ENCODE measurements around the gene DBF4B.
"Not testable (repeated sequence)": the region's sequence is repeated elsewhere in the genome, so short reads cannot be mapped to it uniquely, and the experiment has no call there.

DBF4B gene

GRCh38 chr17:44752953-44753861, 44.7 kb downstream of the DBF4B start:
- CTCF ChIA-PET: interaction anchor here (0.8 to 0.9 kb wide), 2 partner anchors 9 to 11 kb away, joined by 3 read pairs; no protein-coding TSS in a partner anchor
- no peaks in the 10 kb centered on the region for H3K9me3 ChIP-seq (ENCODE audit: control extremely low read depth in 1 of 5, control insufficient read depth in 4 of 5, insufficient read depth in 2 of 5, low read depth in 1 of 5, low read length in 4 of 5)
- 95% methylated on average over 16 of the region's 17 CpGs for WGBS (ENCODE audit: insufficient coverage)
- H3K36me3 ChIP-seq (ENCODE audit: control insufficient read depth in 4 of 4, insufficient read depth in 4 of 4, low read length in 3 of 4): peaks cover 0 to 33% (median 16%) of the 10 kb centered on the region in 4 experiments
- H3K27me3 ChIP-seq (replicated peaks in 2 of 5; ENCODE audit: control insufficient read depth in 4 of 5, insufficient read depth in 5 of 5, low read length in 4 of 5): peaks cover 0 to 15% (median 2%) of the 10 kb centered on the region in 5 experiments
- H3K4me1 ChIP-seq (ENCODE audit: control extremely low read depth in 1 of 4, control insufficient read depth in 4 of 4, insufficient read depth in 4 of 4, low read length in 3 of 4): peaks cover 0 to under 1% (median under 1%) of the 10 kb centered on the region in 4 experiments
- H3K4me3 ChIP-seq (ENCODE audit: control insufficient read depth in 1 of 7, extremely low read depth in 1 of 7, insufficient read depth in 4 of 7, low read depth in 2 of 7, low read length in 6 of 7): no peak overlapping the region
- no peak overlapping the region for H3K27ac ChIP-seq (ENCODE audit: insufficient read depth in 1 of 2, low read depth in 1 of 2, low read length in 2 of 2, poor library complexity in 1 of 2, severe bottlenecking in 2 of 2)
- DNase-seq: no peak
- POLR2A ChIA-PET: no interaction called here

GRCh38 chr17:44754276-44754675, 45.8 kb downstream of the DBF4B start:
- ChIA-PET CTCF (interaction anchor here (0.9 to 1.2 kb wide), 2 partner anchors 8 to 21 kb away, joined by 3 to 4 read pairs; no protein-coding TSS in a partner anchor), POLR2A (no interaction called here)
- 98% methylated on average over 7 of the region's 7 CpGs for WGBS (ENCODE audit: insufficient coverage)
- peaks cover 0 to 7% (median 5%) of the 10 kb centered on the region in 4 experiments for H3K4me1 ChIP-seq (ENCODE audit: control extremely low read depth in 1 of 4, control insufficient read depth in 4 of 4, insufficient read depth in 4 of 4, low read length in 3 of 4)
- no peak overlapping the region for H3K4me3 ChIP-seq (ENCODE audit: control insufficient read depth in 1 of 7, extremely low read depth in 1 of 7, insufficient read depth in 4 of 7, low read depth in 2 of 7, low read length in 6 of 7)
- H3K36me3 ChIP-seq (ENCODE audit: control insufficient read depth in 4 of 4, insufficient read depth in 4 of 4, low read length in 3 of 4): peaks cover 0 to 23% (median 9%) of the 10 kb centered on the region in 4 experiments
- H3K27me3 ChIP-seq (replicated peaks in 2 of 5; ENCODE audit: control insufficient read depth in 4 of 5, insufficient read depth in 5 of 5, low read length in 4 of 5): peaks cover 0 to 21% (median 2%) of the 10 kb centered on the region in 5 experiments
- DNase-seq: no peak
- H3K27ac ChIP-seq (ENCODE audit: insufficient read depth in 1 of 2, low read depth in 1 of 2, low read length in 2 of 2, poor library complexity in 1 of 2, severe bottlenecking in 2 of 2): no peak overlapping the region
- no peaks in the 10 kb centered on the region for H3K9me3 ChIP-seq (ENCODE audit: control extremely low read depth in 1 of 5, control insufficient read depth in 4 of 5, insufficient read depth in 2 of 5, low read depth in 1 of 5, low read length in 4 of 5)

GRCh38 chr17:44755180-44755579, 46.7 kb downstream of the DBF4B start:
- H3K4me3 ChIP-seq (ENCODE audit: control insufficient read depth in 1 of 7, extremely low read depth in 1 of 7, insufficient read depth in 4 of 7, low read depth in 2 of 7, low read length in 6 of 7); H3K9me3 ChIP-seq (ENCODE audit: control extremely low read depth in 1 of 5, control insufficient read depth in 4 of 5, insufficient read depth in 2 of 5, low read depth in 1 of 5, low read length in 4 of 5); H3K27ac ChIP-seq (ENCODE audit: insufficient read depth in 1 of 2, low read depth in 1 of 2, low read length in 2 of 2, poor library complexity in 1 of 2, severe bottlenecking in 2 of 2); POLR2A ChIA-PET; DNase-seq: not testable (repeated sequence)
- H3K27me3 ChIP-seq (replicated peaks in 2 of 5; ENCODE audit: control insufficient read depth in 4 of 5, insufficient read depth in 5 of 5, low read length in 4 of 5): peaks cover 0 to 30% (median 6%) of the 10 kb centered on the region in 5 experiments
- H3K36me3 ChIP-seq (ENCODE audit: control insufficient read depth in 4 of 4, insufficient read depth in 4 of 4, low read length in 3 of 4): peaks cover 0 to 16% (median 5%) of the 10 kb centered on the region in 4 experiments
- CTCF ChIA-PET: interaction anchor here (1.2 kb wide), 1 partner anchor 21 kb away, joined by 4 read pairs; no protein-coding TSS in a partner anchor
- H3K4me1 ChIP-seq (ENCODE audit: control extremely low read depth in 1 of 4, control insufficient read depth in 4 of 4, insufficient read depth in 4 of 4, low read length in 3 of 4): peaks cover 0 to 13% (median 10%) of the 10 kb centered on the region in 4 experiments
- 92% methylated on average over 2 of the region's 5 CpGs for WGBS (ENCODE audit: insufficient coverage)

- Histone ChIP-seq H3K27me3 (replicated peaks in 2 of 5; ENCODE audit: control insufficient read depth in 4 of 5, insufficient read depth in 5 of 5, low read length in 4 of 5) (peaks cover 0 to 43% (median 7%) of the 10 kb centered on the region in 5 experiments), H3K4me1 (ENCODE audit: control extremely low read depth in 1 of 4, control insufficient read depth in 4 of 4, insufficient read depth in 4 of 4, low read length in 3 of 4) (peaks cover 0 to 13% (median 11%) of the 10 kb centered on the region in 4 experiments), H3K4me3 (ENCODE audit: control insufficient read depth in 1 of 7, extremely low read depth in 1 of 7, insufficient read depth in 4 of 7, low read depth in 2 of 7, low read length in 6 of 7) (no peak overlapping the region), H3K27ac (ENCODE audit: insufficient read depth in 1 of 2, low read depth in 1 of 2, low read length in 2 of 2, poor library complexity in 1 of 2, severe bottlenecking in 2 of 2) (no peak overlapping the region), H3K9me3 (ENCODE audit: control extremely low read depth in 1 of 5, control insufficient read depth in 4 of 5, insufficient read depth in 2 of 5, low read depth in 1 of 5, low read length in 4 of 5) (no peaks in the 10 kb centered on the region), H3K36me3 (ENCODE audit: control insufficient read depth in 4 of 4, insufficient read depth in 4 of 4, low read length in 3 of 4) (no peaks in the 10 kb centered on the region)
- POLR2A ChIA-PET: no interaction called here
- CTCF ChIA-PET: no interaction called here
- 56% methylated on average over 5 of the region's 10 CpGs for WGBS (ENCODE audit: insufficient coverage)
- DNase-seq: peak in 2 of 3 donors; percentile 20 to 25
These were observed 48.8 kb downstream of the DBF4B start for GRCh38 chr17:44757045-44757917.

GRCh38 chr17:44757918-44758413, 49.5 kb downstream of the DBF4B start:
- H3K27me3 ChIP-seq (replicated peaks in 2 of 5; ENCODE audit: control insufficient read depth in 4 of 5, insufficient read depth in 5 of 5, low read length in 4 of 5): peaks cover 0 to 43% (median 7%) of the 10 kb centered on the region in 5 experiments
- peak overlapping the region in 1 of 7 experiments; percentile 26 for H3K4me3 ChIP-seq (ENCODE audit: control insufficient read depth in 1 of 7, extremely low read depth in 1 of 7, insufficient read depth in 4 of 7, low read depth in 2 of 7, low read length in 6 of 7)
- no peaks in the 10 kb centered on the region for H3K9me3 ChIP-seq (ENCODE audit: control extremely low read depth in 1 of 5, control insufficient read depth in 4 of 5, insufficient read depth in 2 of 5, low read depth in 1 of 5, low read length in 4 of 5)
- H3K4me1 ChIP-seq (ENCODE audit: control extremely low read depth in 1 of 4, control insufficient read depth in 4 of 4, insufficient read depth in 4 of 4, low read length in 3 of 4): peaks cover 0 to 15% (median 13%) of the 10 kb centered on the region in 4 experiments
- no peak overlapping the region for H3K27ac ChIP-seq (ENCODE audit: insufficient read depth in 1 of 2, low read depth in 1 of 2, low read length in 2 of 2, poor library complexity in 1 of 2, severe bottlenecking in 2 of 2)
- WGBS (ENCODE audit: insufficient coverage): 41% methylated on average over 4 of the region's 5 CpGs
- POLR2A ChIA-PET: interaction anchor here (1.0 kb wide), 1 partner anchor 10 kb away, joined by 5 read pairs; no protein-coding TSS in a partner anchor
- H3K36me3 ChIP-seq (ENCODE audit: control insufficient read depth in 4 of 4, insufficient read depth in 4 of 4, low read length in 3 of 4): no peaks in the 10 kb centered on the region
- CTCF ChIA-PET: no interaction called here
- no peak for DNase-seq

GRCh38 chr17:44758414-44759085, 50.1 kb downstream of the DBF4B start, which contains the start of gene ADAM11:
TSS of gene ADAM11 (plus strand) at chr17:44758988. CDS start at chr17:44759200, 212 bp downstream.
- DNase-seq: peak in 2 of 3 donors; percentile 15 to 35
- Histone ChIP-seq H3K27me3 (replicated peaks in 2 of 5; ENCODE audit: control insufficient read depth in 4 of 5, insufficient read depth in 5 of 5, low read length in 4 of 5) (peaks cover 0 to 43% (median 7%) of the 10 kb centered on the region in 5 experiments), H3K27ac (ENCODE audit: insufficient read depth in 1 of 2, low read depth in 1 of 2, low read length in 2 of 2, poor library complexity in 1 of 2, severe bottlenecking in 2 of 2) (no peak within 1 kb of the TSS), H3K9me3 (ENCODE audit: control extremely low read depth in 1 of 5, control insufficient read depth in 4 of 5, insufficient read depth in 2 of 5, low read depth in 1 of 5, low read length in 4 of 5) (no peaks in the 10 kb centered on the region), H3K4me3 (ENCODE audit: control insufficient read depth in 1 of 7, extremely low read depth in 1 of 7, insufficient read depth in 4 of 7, low read depth in 2 of 7, low read length in 6 of 7) (peak within 1 kb of the TSS in 4 of 7 experiments; percentile 20 to 66 (median 35)), H3K4me1 (ENCODE audit: control extremely low read depth in 1 of 4, control insufficient read depth in 4 of 4, insufficient read depth in 4 of 4, low read length in 3 of 4) (peaks cover 0 to 15% (median 13%) of the 10 kb centered on the region in 4 experiments), H3K36me3 (ENCODE audit: control insufficient read depth in 4 of 4, insufficient read depth in 4 of 4, low read length in 3 of 4) (no peaks in the 10 kb centered on the region)
- ChIA-PET POLR2A (interaction anchor here (0.6 to 1.0 kb wide), 2 partner anchors 9 to 559 kb away, joined by 5 read pairs; no protein-coding TSS in a partner anchor), CTCF (interaction anchor here (1.3 to 1.6 kb wide), 2 partner anchors 20 to 120 kb away, joined by 3 to 4 read pairs; no protein-coding TSS in a partner anchor)
- 8% methylated on average over 43 of the region's 74 CpGs for WGBS (ENCODE audit: insufficient coverage)
